DOHH2 (cell line): Measurements from ENCODE around the gene CCDC85B.

Experiments
- EZH2phosphoT487 ChIP-seq: fragments of 200-600 bp; sonication (generic); IDR thresholded peaks from 2 replicates; pipeline ENCODE4 v1.6.1; 2017; ENCODE audit warnings: borderline replicate concordance, mild to moderate bottlenecking, antibody characterized with exemption, low read length, moderate library complexity, mixed read lengths
- TF ChIP-seq, protein P1 (sequence below): fragments of 200-600 bp; sonication (generic); IDR thresholded peaks from one replicate; pipeline ENCODE4 v1.5.1; 2014; ENCODE audit warnings: antibody characterized with exemption, mild to moderate bottlenecking, low read depth, low read length; ENCODE audit not compliant: poor library complexity, severe bottlenecking

DNA sequence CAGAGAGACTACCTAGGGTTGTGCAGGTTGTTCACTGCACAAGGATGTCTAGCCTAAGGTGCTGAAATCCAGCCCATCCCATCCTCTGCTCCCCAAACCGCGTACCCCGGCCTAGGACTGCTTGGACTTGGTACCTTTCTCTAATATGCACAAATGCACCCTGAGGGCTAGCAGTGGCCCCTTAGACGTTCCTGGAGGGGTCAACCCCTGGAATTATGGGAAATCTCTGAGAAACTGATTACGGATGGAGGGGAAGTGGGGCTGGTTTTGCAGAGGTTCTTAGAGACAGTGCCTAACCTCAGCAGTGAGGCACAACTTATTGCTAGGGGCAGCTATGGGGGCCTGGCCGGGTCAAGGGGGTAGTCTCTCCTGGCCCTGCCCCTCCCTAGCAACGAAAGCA is 25.9 kb downstream of the CCDC85B start:
- TF ChIP-seq, protein P1, sequence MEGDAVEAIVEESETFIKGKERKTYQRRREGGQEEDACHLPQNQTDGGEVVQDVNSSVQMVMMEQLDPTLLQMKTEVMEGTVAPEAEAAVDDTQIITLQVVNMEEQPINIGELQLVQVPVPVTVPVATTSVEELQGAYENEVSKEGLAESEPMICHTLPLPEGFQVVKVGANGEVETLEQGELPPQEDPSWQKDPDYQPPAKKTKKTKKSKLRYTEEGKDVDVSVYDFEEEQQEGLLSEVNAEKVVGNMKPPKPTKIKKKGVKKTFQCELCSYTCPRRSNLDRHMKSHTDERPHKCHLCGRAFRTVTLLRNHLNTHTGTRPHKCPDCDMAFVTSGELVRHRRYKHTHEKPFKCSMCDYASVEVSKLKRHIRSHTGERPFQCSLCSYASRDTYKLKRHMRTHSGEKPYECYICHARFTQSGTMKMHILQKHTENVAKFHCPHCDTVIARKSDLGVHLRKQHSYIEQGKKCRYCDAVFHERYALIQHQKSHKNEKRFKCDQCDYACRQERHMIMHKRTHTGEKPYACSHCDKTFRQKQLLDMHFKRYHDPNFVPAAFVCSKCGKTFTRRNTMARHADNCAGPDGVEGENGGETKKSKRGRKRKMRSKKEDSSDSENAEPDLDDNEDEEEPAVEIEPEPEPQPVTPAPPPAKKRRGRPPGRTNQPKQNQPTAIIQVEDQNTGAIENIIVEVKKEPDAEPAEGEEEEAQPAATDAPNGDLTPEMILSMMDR = no peak
- no peak for TF ChIP-seq EZH2phosphoT487
